ENCODE results near the gene APBA2.

APBA2 gene

DNA sequence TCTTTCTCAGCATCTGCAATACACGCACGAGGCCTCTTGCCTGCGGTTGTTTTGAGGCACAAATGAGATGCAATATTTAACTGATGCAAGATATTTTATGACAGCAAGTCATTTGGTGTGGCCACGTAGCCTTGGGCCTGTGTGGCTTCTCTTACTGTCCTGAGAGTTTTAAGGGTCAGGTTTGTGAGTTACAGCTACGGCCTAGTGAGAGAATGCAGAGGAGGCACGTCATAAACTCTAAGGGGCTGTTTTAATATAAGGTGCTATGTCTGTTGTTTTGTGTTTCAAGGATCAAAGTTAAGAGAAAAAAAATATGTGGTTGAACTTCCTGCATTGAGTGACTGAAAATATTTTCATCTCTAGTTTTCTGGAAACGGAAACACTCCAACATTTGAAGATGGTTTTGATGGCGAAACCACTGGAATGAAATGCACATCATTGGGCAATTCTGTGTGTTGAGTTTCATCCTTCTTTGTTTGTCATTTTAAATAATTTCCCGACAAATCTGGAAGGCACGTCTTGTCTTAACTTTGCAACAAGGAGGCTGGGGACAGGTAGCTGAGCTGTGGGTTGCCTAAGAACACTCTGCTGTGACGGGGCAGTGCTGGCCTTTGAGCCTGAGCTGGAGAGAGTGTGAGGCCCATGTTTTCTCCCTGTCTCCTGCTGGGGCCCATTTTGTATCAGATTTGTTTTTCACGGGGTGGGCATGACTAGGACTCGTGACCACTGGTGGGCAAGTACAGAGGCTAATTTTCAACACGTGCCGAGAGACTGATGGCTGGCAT, 5.1 kb downstream of the APBA2 start:
- Histone ChIP-seq H3K36me3 (replicated peaks; ENCODE audit: low read depth, low read length) (no peaks in the 10 kb centered on the region), H2AFZ (ENCODE audit: low read depth, low read length) (no peak overlapping the region), H3K4me1 (ENCODE audit: low read length) (no peaks in the 10 kb centered on the region), H4K20me1 (ENCODE audit: insufficient read depth, low read length) (no peaks in the 10 kb centered on the region), H3K9ac (ENCODE audit: low read length) (no peak overlapping the region), H3K79me2 (ENCODE audit: low read length) (no peaks in the 10 kb centered on the region), H3K4me2 (ENCODE audit: low read length) (no peak overlapping the region), H3K27ac (ENCODE audit: low read length) (no peak overlapping the region), H3K9me3 (ENCODE audit: insufficient read depth, low read length) (no peaks in the 10 kb centered on the region), H3K27me3 (ENCODE audit: low read depth, low read length) (no peaks in the 10 kb centered on the region), H3K4me3 (ENCODE audit: low read length) (no peak overlapping the region)
- TF ChIP-seq CTCF (IDR thresholded peaks at IDR 0.05; ENCODE audit: low read depth, low read length) (no peak), EZH2phosphoT487 (IDR thresholded peaks at IDR 0.05; ENCODE audit: low read depth) (no peak)

GRCh38 chr15:28891588-28891987, 5.8 kb downstream of the APBA2 start:
- no peaks in the 10 kb centered on the region for H3K9me3 ChIP-seq (ENCODE audit: insufficient read depth, low read length)
- no peaks in the 10 kb centered on the region for H4K20me1 ChIP-seq (ENCODE audit: insufficient read depth, low read length)
- no peaks in the 10 kb centered on the region for H3K27me3 ChIP-seq (ENCODE audit: low read depth, low read length)
- H3K79me2 ChIP-seq (ENCODE audit: low read length), result no peaks in the 10 kb centered on the region
- no peak overlapping the region for H2AFZ ChIP-seq (ENCODE audit: low read depth, low read length)
- no peak overlapping the region for H3K4me2 ChIP-seq (ENCODE audit: low read length)
- H3K4me1 ChIP-seq (ENCODE audit: low read length), result no peaks in the 10 kb centered on the region
- no peaks in the 10 kb centered on the region for H3K36me3 ChIP-seq (replicated peaks; ENCODE audit: low read depth, low read length)
- H3K9ac ChIP-seq (ENCODE audit: low read length), result no peak overlapping the region
- no peak overlapping the region for H3K4me3 ChIP-seq (ENCODE audit: low read length)
- no peak overlapping the region for H3K27ac ChIP-seq (ENCODE audit: low read length)
- TF ChIP-seq CTCF (IDR thresholded peaks at IDR 0.05; ENCODE audit: low read depth, low read length) (no peak), EZH2phosphoT487 (IDR thresholded peaks at IDR 0.05; ENCODE audit: low read depth) (no peak)

DNA sequence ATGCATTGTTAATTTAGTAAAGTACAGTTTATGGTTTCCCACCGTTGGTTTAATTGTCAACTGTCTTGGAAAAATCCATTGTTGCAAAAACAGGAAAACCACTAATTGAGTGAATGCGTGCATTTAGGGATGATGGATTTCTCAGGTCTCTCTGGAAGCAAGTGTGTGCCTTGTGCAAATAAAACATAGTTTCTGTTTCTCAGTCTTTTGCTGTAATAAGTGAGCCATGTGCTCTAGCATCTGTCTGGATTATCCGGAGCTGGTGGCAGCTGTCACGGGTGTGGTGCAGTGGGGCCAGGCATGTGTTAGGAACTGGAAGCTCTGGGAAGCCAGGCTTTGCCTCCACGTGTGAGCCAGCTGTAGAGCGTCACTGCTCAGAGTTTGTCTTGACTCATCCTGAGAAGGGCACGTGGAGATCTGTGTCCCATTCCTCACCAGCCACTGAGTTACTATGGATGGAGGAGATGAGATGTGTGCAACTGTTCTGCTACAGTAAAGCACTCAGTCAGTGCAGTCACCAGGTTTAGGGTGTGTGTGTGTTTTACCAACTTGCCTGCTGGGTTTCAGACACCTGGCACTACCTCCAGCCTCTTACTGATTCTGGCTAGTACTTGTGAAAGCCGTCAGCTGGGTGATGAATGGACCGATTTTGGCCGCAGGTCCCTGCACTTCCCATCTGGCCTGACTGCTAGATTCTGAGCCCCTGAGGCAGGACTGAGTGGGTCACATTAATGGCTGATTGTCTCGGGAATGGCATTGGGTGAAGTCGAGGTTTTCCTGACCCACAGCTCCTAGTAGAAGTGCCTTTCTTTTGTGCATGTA, 7.2 kb downstream of the APBA2 start:
- Histone ChIP-seq H4K20me1 (ENCODE audit: insufficient read depth, low read length) (no peaks in the 10 kb centered on the region), H3K9me3 (ENCODE audit: insufficient read depth, low read length) (no peaks in the 10 kb centered on the region), H3K4me2 (ENCODE audit: low read length) (no peak overlapping the region), H3K4me1 (ENCODE audit: low read length) (no peaks in the 10 kb centered on the region), H3K79me2 (ENCODE audit: low read length) (no peaks in the 10 kb centered on the region), H2AFZ (ENCODE audit: low read depth, low read length) (no peak overlapping the region), H3K36me3 (replicated peaks; ENCODE audit: low read depth, low read length) (no peaks in the 10 kb centered on the region), H3K4me3 (ENCODE audit: low read length) (no peak overlapping the region), H3K27ac (ENCODE audit: low read length) (no peak overlapping the region), H3K27me3 (ENCODE audit: low read depth, low read length) (no peaks in the 10 kb centered on the region), H3K9ac (ENCODE audit: low read length) (no peak overlapping the region)
- no peak for TF ChIP-seq EZH2phosphoT487 (IDR thresholded peaks at IDR 0.05; ENCODE audit: low read depth)
- TF ChIP-seq CTCF (IDR thresholded peaks at IDR 0.05; ENCODE audit: low read depth, low read length), result no peak

GRCh38 chr15:28894631-28895030, 8.9 kb downstream of the APBA2 start:
- no peaks in the 10 kb centered on the region for H3K9me3 ChIP-seq (ENCODE audit: insufficient read depth, low read length)
- H4K20me1 ChIP-seq (ENCODE audit: insufficient read depth, low read length), result no peaks in the 10 kb centered on the region
- no peaks in the 10 kb centered on the region for H3K27me3 ChIP-seq (ENCODE audit: low read depth, low read length)
- H3K4me2 ChIP-seq (ENCODE audit: low read length), result no peak overlapping the region
- TF ChIP-seq CTCF (IDR thresholded peaks at IDR 0.05; ENCODE audit: low read depth, low read length) (no peak), EZH2phosphoT487 (IDR thresholded peaks at IDR 0.05; ENCODE audit: low read depth) (no peak)
- H2AFZ ChIP-seq (ENCODE audit: low read depth, low read length), result no peak overlapping the region
- no peak overlapping the region for H3K4me3 ChIP-seq (ENCODE audit: low read length)
- no peaks in the 10 kb centered on the region for H3K79me2 ChIP-seq (ENCODE audit: low read length)
- H3K27ac ChIP-seq (ENCODE audit: low read length), result no peak overlapping the region
- no peak overlapping the region for H3K9ac ChIP-seq (ENCODE audit: low read length)
- no peaks in the 10 kb centered on the region for H3K36me3 ChIP-seq (replicated peaks; ENCODE audit: low read depth, low read length)
- H3K4me1 ChIP-seq (ENCODE audit: low read length), result no peaks in the 10 kb centered on the region
